ENCODE data around the gene PHACTR2.

The PHACTR2 gene

DNA sequence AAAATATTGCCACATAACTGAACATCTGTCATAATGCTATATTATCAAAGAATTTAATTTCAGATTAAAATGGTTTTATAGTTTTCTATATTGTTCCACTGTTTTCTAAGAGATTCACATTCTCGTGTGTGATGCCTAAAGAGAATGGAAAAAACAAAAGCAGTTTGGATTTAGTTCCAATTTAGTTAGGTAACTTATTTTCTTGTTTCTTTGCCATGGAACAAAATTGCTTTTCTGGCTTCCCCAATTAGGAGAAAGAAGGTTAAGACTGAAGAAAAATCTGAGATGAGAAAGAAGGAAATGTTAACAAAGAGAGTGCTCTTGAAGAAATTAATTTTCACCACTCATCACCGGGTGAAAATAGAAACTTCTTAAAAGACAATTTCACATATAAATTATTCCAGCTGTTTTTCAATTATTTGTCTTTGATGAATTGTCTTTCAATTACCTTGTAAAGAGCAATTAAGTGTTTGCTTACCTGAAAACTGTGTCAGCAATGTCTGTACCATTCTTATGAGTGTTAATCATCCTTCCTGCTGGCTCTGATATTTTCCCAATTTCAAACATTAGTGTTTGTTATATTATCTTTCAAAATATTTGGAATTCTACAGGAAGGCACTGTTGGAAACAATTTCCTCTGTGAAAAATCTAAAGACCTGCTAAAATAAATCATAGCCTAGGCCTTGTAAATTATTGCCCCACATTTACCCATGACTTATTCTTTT lies 19.5 kb downstream of the PHACTR2 start:
- TF ChIP-seq GABPA (IDR thresholded peaks at IDR 0.05; ENCODE audit: low read depth) = no peak
- no peak for TF ChIP-seq SPI1 (IDR thresholded peaks at IDR 0.05; ENCODE audit: borderline replicate concordance, low read depth)
- TF ChIP-seq, protein P1, sequence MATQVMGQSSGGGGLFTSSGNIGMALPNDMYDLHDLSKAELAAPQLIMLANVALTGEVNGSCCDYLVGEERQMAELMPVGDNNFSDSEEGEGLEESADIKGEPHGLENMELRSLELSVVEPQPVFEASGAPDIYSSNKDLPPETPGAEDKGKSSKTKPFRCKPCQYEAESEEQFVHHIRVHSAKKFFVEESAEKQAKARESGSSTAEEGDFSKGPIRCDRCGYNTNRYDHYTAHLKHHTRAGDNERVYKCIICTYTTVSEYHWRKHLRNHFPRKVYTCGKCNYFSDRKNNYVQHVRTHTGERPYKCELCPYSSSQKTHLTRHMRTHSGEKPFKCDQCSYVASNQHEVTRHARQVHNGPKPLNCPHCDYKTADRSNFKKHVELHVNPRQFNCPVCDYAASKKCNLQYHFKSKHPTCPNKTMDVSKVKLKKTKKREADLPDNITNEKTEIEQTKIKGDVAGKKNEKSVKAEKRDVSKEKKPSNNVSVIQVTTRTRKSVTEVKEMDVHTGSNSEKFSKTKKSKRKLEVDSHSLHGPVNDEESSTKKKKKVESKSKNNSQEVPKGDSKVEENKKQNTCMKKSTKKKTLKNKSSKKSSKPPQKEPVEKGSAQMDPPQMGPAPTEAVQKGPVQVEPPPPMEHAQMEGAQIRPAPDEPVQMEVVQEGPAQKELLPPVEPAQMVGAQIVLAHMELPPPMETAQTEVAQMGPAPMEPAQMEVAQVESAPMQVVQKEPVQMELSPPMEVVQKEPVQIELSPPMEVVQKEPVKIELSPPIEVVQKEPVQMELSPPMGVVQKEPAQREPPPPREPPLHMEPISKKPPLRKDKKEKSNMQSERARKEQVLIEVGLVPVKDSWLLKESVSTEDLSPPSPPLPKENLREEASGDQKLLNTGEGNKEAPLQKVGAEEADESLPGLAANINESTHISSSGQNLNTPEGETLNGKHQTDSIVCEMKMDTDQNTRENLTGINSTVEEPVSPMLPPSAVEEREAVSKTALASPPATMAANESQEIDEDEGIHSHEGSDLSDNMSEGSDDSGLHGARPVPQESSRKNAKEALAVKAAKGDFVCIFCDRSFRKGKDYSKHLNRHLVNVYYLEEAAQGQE (IDR thresholded peaks at IDR 0.05; ENCODE audit: insufficient replicate concordance, low read depth) = no peak
- no peak for DNase-seq (ENCODE audit: low read depth in 1 of 2, low spot score in 1 of 2)
- Histone ChIP-seq H3K4me3 (replicated peaks; ENCODE audit: insufficient read depth, low read length) (no peak overlapping the region), H3K27me3 (ENCODE audit: insufficient read depth, poor library complexity, severe bottlenecking) (no peaks in the 10 kb centered on the region), H3K27ac (replicated peaks) (no peak overlapping the region)

DNA sequence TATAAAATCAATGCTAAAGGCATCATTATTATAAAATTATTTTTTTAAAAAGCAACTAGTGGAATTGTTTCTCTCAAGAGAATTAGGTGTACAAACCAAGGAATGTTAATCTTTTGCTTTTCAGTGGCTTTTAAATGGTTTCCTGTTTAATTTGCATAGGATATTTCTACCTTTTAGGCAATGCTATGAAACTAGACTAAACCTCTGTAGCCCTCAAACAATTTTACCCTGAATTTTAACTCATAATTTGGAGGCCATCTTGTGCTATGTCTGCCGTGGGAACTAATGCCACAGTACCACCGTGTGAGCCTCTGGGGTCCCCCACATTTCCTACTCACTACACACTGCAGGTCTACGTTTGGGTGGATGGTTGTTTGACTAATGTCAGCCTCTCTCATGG lies 20.6 kb downstream of the PHACTR2 start:
- Histone ChIP-seq H3K27ac (replicated peaks) (no peak overlapping the region), H3K27me3 (ENCODE audit: insufficient read depth, poor library complexity, severe bottlenecking) (no peaks in the 10 kb centered on the region), H3K4me3 (replicated peaks; ENCODE audit: insufficient read depth, low read length) (no peak overlapping the region)
- DNase-seq (ENCODE audit: low read depth in 1 of 2, low spot score in 1 of 2) = no peak
- no peak for TF ChIP-seq SPI1 (IDR thresholded peaks at IDR 0.05; ENCODE audit: borderline replicate concordance, low read depth)
- no peak for TF ChIP-seq POLR2AphosphoS5 (IDR thresholded peaks at IDR 0.05; ENCODE audit: low read depth)
- TF ChIP-seq, protein P1 (IDR thresholded peaks at IDR 0.05; ENCODE audit: insufficient replicate concordance, low read depth) = no peak
- no peak for TF ChIP-seq GABPA (IDR thresholded peaks at IDR 0.05; ENCODE audit: low read depth)
- TF ChIP-seq, protein P2, sequence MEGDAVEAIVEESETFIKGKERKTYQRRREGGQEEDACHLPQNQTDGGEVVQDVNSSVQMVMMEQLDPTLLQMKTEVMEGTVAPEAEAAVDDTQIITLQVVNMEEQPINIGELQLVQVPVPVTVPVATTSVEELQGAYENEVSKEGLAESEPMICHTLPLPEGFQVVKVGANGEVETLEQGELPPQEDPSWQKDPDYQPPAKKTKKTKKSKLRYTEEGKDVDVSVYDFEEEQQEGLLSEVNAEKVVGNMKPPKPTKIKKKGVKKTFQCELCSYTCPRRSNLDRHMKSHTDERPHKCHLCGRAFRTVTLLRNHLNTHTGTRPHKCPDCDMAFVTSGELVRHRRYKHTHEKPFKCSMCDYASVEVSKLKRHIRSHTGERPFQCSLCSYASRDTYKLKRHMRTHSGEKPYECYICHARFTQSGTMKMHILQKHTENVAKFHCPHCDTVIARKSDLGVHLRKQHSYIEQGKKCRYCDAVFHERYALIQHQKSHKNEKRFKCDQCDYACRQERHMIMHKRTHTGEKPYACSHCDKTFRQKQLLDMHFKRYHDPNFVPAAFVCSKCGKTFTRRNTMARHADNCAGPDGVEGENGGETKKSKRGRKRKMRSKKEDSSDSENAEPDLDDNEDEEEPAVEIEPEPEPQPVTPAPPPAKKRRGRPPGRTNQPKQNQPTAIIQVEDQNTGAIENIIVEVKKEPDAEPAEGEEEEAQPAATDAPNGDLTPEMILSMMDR (IDR thresholded peaks at IDR 0.05; ENCODE audit: insufficient read depth, low read length) = no peak

GRCh38 chr6:143698759-143699429 lies 21.1 kb downstream of the PHACTR2 start:
- no peaks in the 10 kb centered on the region for H3K27me3 ChIP-seq (ENCODE audit: insufficient read depth, poor library complexity, severe bottlenecking)
- DNase-seq (ENCODE audit: low read depth in 1 of 2, low spot score in 1 of 2) = no peak

More at GRCh38 chr6:143698759-143699429, 21.1 kb downstream of the PHACTR2 start:
- TF ChIP-seq, protein P1 (IDR thresholded peaks at IDR 0.05; ENCODE audit: insufficient replicate concordance, low read depth) = no peak
- TF ChIP-seq SPI1 (IDR thresholded peaks at IDR 0.05; ENCODE audit: borderline replicate concordance, low read depth) = no peak
- TF ChIP-seq, protein P2 (IDR thresholded peaks at IDR 0.05; ENCODE audit: insufficient read depth, low read length) = no peak
- Histone ChIP-seq H3K4me3 (replicated peaks; ENCODE audit: insufficient read depth, low read length) (no peak overlapping the region), H3K27ac (replicated peaks) (no peak overlapping the region)

Measured in HL-60 (cell line).